ENCODE data around the gene PGAP3.

The PGAP3 gene

GRCh38 chr17:39719563-39720355 is 31.9 kb upstream of the PGAP3 start:
- TF ChIP-seq EZH2 (IDR thresholded peaks at IDR 0.05; ENCODE audit: borderline replicate concordance, low read length) (no peak), CTCF (IDR thresholded peaks at IDR 0.05; ENCODE audit: low read length) (no peak)
- no peak overlapping the region for H3K4me3 ChIP-seq (ENCODE audit: low read depth, low read length, poor library complexity, severe bottlenecking)

GRCh38 chr17:39717660-39718059 is 29.8 kb upstream of the PGAP3 start:
- no peaks in the 10 kb centered on the region for H4K20me1 ChIP-seq (ENCODE audit: insufficient read depth, low read length)
- H3K9ac ChIP-seq (ENCODE audit: low read length), result no peak overlapping the region
- H3K9me3 ChIP-seq (ENCODE audit: low read length), result no peaks in the 10 kb centered on the region
- no peaks in the 10 kb centered on the region for H3K79me2 ChIP-seq (ENCODE audit: insufficient read depth, low read length)
- H3K4me3 ChIP-seq (ENCODE audit: low read depth, low read length, poor library complexity, severe bottlenecking), result no peak overlapping the region
- no peaks in the 10 kb centered on the region for H3K4me1 ChIP-seq (ENCODE audit: insufficient read depth, low read length, severe bottlenecking)
- no peaks in the 10 kb centered on the region for H3K9me2 ChIP-seq (ENCODE audit: low read depth, low read length)
- H2AFZ ChIP-seq (ENCODE audit: low read length), result no peak overlapping the region
- no peak overlapping the region for H3K4me2 ChIP-seq (ENCODE audit: low read length)
- H3K27me3 ChIP-seq (ENCODE audit: insufficient read depth, low read length), result no peaks in the 10 kb centered on the region
- no peak overlapping the region for H3K27ac ChIP-seq (ENCODE audit: low read depth, low read length, poor library complexity, severe bottlenecking)
- TF ChIP-seq CTCF (IDR thresholded peaks at IDR 0.05; ENCODE audit: low read length) (no peak), EZH2 (IDR thresholded peaks at IDR 0.05; ENCODE audit: borderline replicate concordance, low read length) (no peak)
- H3K36me3 ChIP-seq (ENCODE audit: insufficient read depth, low read length), result no peaks in the 10 kb centered on the region
- no peaks in the 10 kb centered on the region for H3F3A ChIP-seq (ENCODE audit: insufficient read depth, low read length)

More at GRCh38 chr17:39719563-39720355, 31.9 kb upstream of the PGAP3 start:
- no peak overlapping the region for H3K27ac ChIP-seq (ENCODE audit: low read depth, low read length, poor library complexity, severe bottlenecking)
- H3F3A ChIP-seq (ENCODE audit: insufficient read depth, low read length), result no peaks in the 10 kb centered on the region
- H3K9me3 ChIP-seq (ENCODE audit: low read length), result no peaks in the 10 kb centered on the region
- H3K9me2 ChIP-seq (ENCODE audit: low read depth, low read length), result no peaks in the 10 kb centered on the region
- no peak overlapping the region for H2AFZ ChIP-seq (ENCODE audit: low read length)
- no peaks in the 10 kb centered on the region for H3K27me3 ChIP-seq (ENCODE audit: insufficient read depth, low read length)
- no peak overlapping the region for H3K9ac ChIP-seq (ENCODE audit: low read length)
- no peak overlapping the region for H3K4me2 ChIP-seq (ENCODE audit: low read length)
- no peaks in the 10 kb centered on the region for H3K36me3 ChIP-seq (ENCODE audit: insufficient read depth, low read length)
- H4K20me1 ChIP-seq (ENCODE audit: insufficient read depth, low read length), result no peaks in the 10 kb centered on the region
- H3K79me2 ChIP-seq (ENCODE audit: insufficient read depth, low read length), result no peaks in the 10 kb centered on the region
- H3K4me1 ChIP-seq (ENCODE audit: insufficient read depth, low read length, severe bottlenecking), result no peaks in the 10 kb centered on the region

- Histone ChIP-seq H3K27ac (ENCODE audit: low read depth, low read length, poor library complexity, severe bottlenecking) (no peak overlapping the region), H3K4me1 (ENCODE audit: insufficient read depth, low read length, severe bottlenecking) (no peaks in the 10 kb centered on the region), H3K79me2 (ENCODE audit: insufficient read depth, low read length) (no peaks in the 10 kb centered on the region), H4K20me1 (ENCODE audit: insufficient read depth, low read length) (no peaks in the 10 kb centered on the region), H3K4me2 (ENCODE audit: low read length) (no peak overlapping the region), H3K36me3 (ENCODE audit: insufficient read depth, low read length) (no peaks in the 10 kb centered on the region), H3K27me3 (ENCODE audit: insufficient read depth, low read length) (no peaks in the 10 kb centered on the region), H3K4me3 (ENCODE audit: low read depth, low read length, poor library complexity, severe bottlenecking) (no peak overlapping the region), H3K9ac (ENCODE audit: low read length) (no peak overlapping the region), H3F3A (ENCODE audit: insufficient read depth, low read length) (no peaks in the 10 kb centered on the region), H3K9me3 (ENCODE audit: low read length) (no peaks in the 10 kb centered on the region), H3K9me2 (ENCODE audit: low read depth, low read length) (no peaks in the 10 kb centered on the region), H2AFZ (ENCODE audit: low read length) (no peak overlapping the region)
- TF ChIP-seq EZH2 (IDR thresholded peaks at IDR 0.05; ENCODE audit: borderline replicate concordance, low read length) (no peak), CTCF (IDR thresholded peaks at IDR 0.05; ENCODE audit: low read length) (no peak)
These were observed 29.2 kb upstream of the PGAP3 start for GRCh38 chr17:39716879-39717536.
